IMR-90 (cell line): ENCODE measurements around the gene TTC23.

Source experiments
- BHLHE40 ChIP-seq: fragments of 150-350 bp; IDR thresholded peaks from 2 replicates; pipeline ENCODE4 v1.6.1; 2016; ENCODE audit warnings: mild to moderate bottlenecking, low read depth, low read length
- FOS ChIP-seq: fragments of 150-350 bp; IDR thresholded peaks from 2 replicates; pipeline ENCODE4 v1.6.1; 2016; ENCODE audit warnings: low read depth, low read length
- MAFK ChIP-seq: IDR thresholded peaks from 2 replicates; pipeline ENCODE4 v1.6.1; 2012; ENCODE audit warnings: low read depth, low read length, improper control_type of control experiment
- MAZ ChIP-seq: IDR thresholded peaks from 2 replicates; pipeline ENCODE4 v1.6.1; 2012; ENCODE audit warnings: low read depth, mild to moderate bottlenecking, low read length, improper control_type of control experiment, moderate library complexity, borderline replicate concordance
- MXI1 ChIP-seq: IDR thresholded peaks from 2 replicates; pipeline ENCODE4 v1.6.1; 2012; ENCODE audit warnings: low read depth, mild to moderate bottlenecking, low read length, moderate library complexity, borderline replicate concordance
- NFE2L2 ChIP-seq: fragments of 150-350 bp; IDR thresholded peaks from 2 replicates; pipeline ENCODE4 v1.6.1; 2016; ENCODE audit warnings: low read depth, mild to moderate bottlenecking, low read length
- POLR2A ChIP-seq: IDR thresholded peaks from 2 replicates; pipeline ENCODE4 v1.6.1; 2012; ENCODE audit warnings: mild to moderate bottlenecking, low read depth, low read length
- RAD21 ChIP-seq: IDR thresholded peaks from 2 replicates; pipeline ENCODE4 v1.6.1; 2012; ENCODE audit warnings: low read length, improper control_type of control experiment
- RCOR1 ChIP-seq: IDR thresholded peaks from 2 replicates; pipeline ENCODE4 v1.6.1; 2012; ENCODE audit warnings: mild to moderate bottlenecking, low read length, improper control_type of control experiment; ENCODE audit not compliant: insufficient replicate concordance
- RFX5 ChIP-seq: IDR thresholded peaks from 2 replicates; pipeline ENCODE4 v1.8.0; 2012; ENCODE audit warnings: low read depth, mild to moderate bottlenecking, low read length, moderate library complexity
- SMC3 ChIP-seq: fragments of 150-350 bp; IDR thresholded peaks from 2 replicates; pipeline ENCODE4 v1.6.1; 2016; ENCODE audit warnings: low read depth, mild to moderate bottlenecking, antibody characterized with exemption, low read length, moderate library complexity
- TF ChIP-seq, protein P1 (sequence below): conservative IDR thresholded peaks from 2 replicates; pipeline ENCODE4 v1.5.1; 2012; ENCODE audit warnings: mild to moderate bottlenecking, low read depth, low read length, improper control_type of control experiment

DNA sequence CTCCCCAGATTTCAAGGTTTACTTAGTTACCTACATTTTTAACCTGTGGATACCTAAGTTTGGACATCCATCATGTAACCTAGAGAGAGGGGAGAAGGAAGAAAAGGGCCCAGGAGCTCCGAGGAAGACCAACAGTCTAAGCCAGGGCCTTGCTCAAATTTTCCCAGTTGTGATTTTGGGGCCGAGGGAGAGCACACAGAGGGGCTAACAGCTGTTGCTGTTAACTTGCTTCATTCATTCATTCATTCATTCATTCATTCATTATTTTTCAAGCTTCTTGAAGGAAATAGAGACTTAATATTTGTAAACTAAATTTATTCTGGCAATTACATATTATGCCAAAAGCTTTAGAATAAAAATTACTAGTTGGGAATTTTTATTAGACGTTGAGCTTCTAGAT is 121.6 kb downstream of the TTC23 start:
- no peak for TF ChIP-seq SMC3
- TF ChIP-seq, protein P1, sequence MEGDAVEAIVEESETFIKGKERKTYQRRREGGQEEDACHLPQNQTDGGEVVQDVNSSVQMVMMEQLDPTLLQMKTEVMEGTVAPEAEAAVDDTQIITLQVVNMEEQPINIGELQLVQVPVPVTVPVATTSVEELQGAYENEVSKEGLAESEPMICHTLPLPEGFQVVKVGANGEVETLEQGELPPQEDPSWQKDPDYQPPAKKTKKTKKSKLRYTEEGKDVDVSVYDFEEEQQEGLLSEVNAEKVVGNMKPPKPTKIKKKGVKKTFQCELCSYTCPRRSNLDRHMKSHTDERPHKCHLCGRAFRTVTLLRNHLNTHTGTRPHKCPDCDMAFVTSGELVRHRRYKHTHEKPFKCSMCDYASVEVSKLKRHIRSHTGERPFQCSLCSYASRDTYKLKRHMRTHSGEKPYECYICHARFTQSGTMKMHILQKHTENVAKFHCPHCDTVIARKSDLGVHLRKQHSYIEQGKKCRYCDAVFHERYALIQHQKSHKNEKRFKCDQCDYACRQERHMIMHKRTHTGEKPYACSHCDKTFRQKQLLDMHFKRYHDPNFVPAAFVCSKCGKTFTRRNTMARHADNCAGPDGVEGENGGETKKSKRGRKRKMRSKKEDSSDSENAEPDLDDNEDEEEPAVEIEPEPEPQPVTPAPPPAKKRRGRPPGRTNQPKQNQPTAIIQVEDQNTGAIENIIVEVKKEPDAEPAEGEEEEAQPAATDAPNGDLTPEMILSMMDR = no peak
- no peak for TF ChIP-seq MAFK
- no peak for TF ChIP-seq RAD21
- TF ChIP-seq RFX5 = no peak
- TF ChIP-seq POLR2A = no peak
- TF ChIP-seq FOS = no peak
- no peak for TF ChIP-seq MXI1
- no peak for TF ChIP-seq RCOR1
- TF ChIP-seq MAZ = no peak
- no peak for TF ChIP-seq BHLHE40
- no peak for TF ChIP-seq NFE2L2
